Ovary (tissue), 9 donors: ENCODE measurements around the gene CACNA1C. TPM values are rescaled to one million over a fixed set of nuclear protein-coding genes. Genes with fewer than 3 reads are reported as not detected.

ENCODE experiments used
- DNase-seq, 5 donors: peaks; one replicate each; pipeline ENCODE4 v3.0.0-alpha.2; 2019 to 2020
- H3K27ac ChIP-seq, 2 donors: fragments of 200-600 bp; one replicate each; pipeline versions ENCODE4 v1.5.1 to v1.8.0; 2019 to 2022
- H3K27me3 ChIP-seq: fragments of 200-600 bp; one replicate; pipeline ENCODE4 v1.8.0; 2022
- H3K36me3 ChIP-seq: fragments of 200-600 bp; sonication (generic); one replicate; pipeline ENCODE4 v1.5.1; 2019
- H3K4me1 ChIP-seq: one replicate; pipeline ENCODE4 v1.8.1; 2013; ENCODE audit warnings: mild to moderate bottlenecking, moderate library complexity; ENCODE audit not compliant: insufficient read depth
- H3K4me3 ChIP-seq: fragments of 200-600 bp; sonication (generic); one replicate; pipeline ENCODE4 v1.5.1; 2017
- H3K9me3 ChIP-seq, 2 donors: fragments of 200-600 bp in 1 of 2; sonication (generic) in 1 of 2; one replicate each; pipeline versions ENCODE4 v1.5.1 to v1.8.1; 2013 to 2019; ENCODE audit warnings: mild to moderate bottlenecking in 1 of 2, moderate library complexity in 1 of 2
- EP300 ChIP-seq: sonication (generic); formaldehyde crosslinking; IDR thresholded peaks from one replicate; pipeline ENCODE4 v1.6.1; 2017; ENCODE audit warnings: antibody characterized with exemption
- POLR2A ChIP-seq: fragments of 450-650 bp; IDR thresholded peaks from one replicate; pipeline ENCODE4 v1.6.1; 2017; ENCODE audit warnings: antibody characterized with exemption, mild to moderate bottlenecking, moderate library complexity
- WGBS, 3 donors: extraction: QIAGEN DNeasy Blood & Tissue Kit in 1 of 3; methylation state at CpG; one replicate each; pipeline versions ENCODE4 v1.1.5 to v1.1.7; 2013 to 2017; 5-methylcytosine and 5-hydroxymethylcytosine counted together
- intact Hi-C, 4 donors: fragments of 100-400 bp; cut with DNase I; formaldehyde crosslinking; loops; one replicate each; pipeline versions ENCODE4 v1.11.0 to v1.15.1; 2022 to 2023
- polyA plus RNA-seq, 2 donors: library from polyadenylated mRNA; stranded (reverse); fragments of 200-250 nt in 1 of 2; fragments of 350-450 nt in 1 of 2; fragmentation: Illumina TruSeq in 1 of 2; extraction: RNeasy Lipid Tissue Mini Kit (QIAGEN cat#74804) in 1 of 2; gene quantifications; one replicate each; pipeline ENCODE4 v1.2.3, GENCODE V29; 2013 to 2014
- total RNA-seq, 7 donors: library from RNA; depleted of rRNA in 2 of 7; stranded (reverse); fragments of >200 nt in 2 of 7; fragmentation: NEBNext Ultra II Directional in 3 of 7; extraction: Animal tissue kit (Norgen Biotek cat#: 25700) in 3 of 7; gene quantifications; one replicate each; pipeline versions ENCODE4 v1.1.0 to v1.2.4, GENCODE V29; 2016 to 2023
- TF ChIP-seq, protein P1 (sequence below), 3 donors: fragments of 450-650 bp in 2 of 3; fragments of 200-600 bp in 1 of 3; IDR thresholded peaks; one replicate each; pipeline versions ENCODE4 v1.5.1 to v1.8.0; 2016 to 2022; ENCODE audit warnings: antibody characterized with exemption in 3 of 3, mild to moderate bottlenecking in 1 of 3
- donor health status: DM: no; HTN: no; CAD: no; lungs with moderate emphysema.
- donor health status: DM: no; HTN: no; CAD: no.
- donor health status: Bipolar disorder and iron deficiency.
- donor health status: DM: yes; HTN: yes; CAD: no.
- donor health status: DM: no; HTN: no; CAD: no.
- donor health status: DM: yes; HTN: yes; CAD: no.

The CACNA1C gene
- total and polyA plus RNA-seq, 9 donors, result 2.2 to 8.3 (median 3.7) TPM

DNA sequence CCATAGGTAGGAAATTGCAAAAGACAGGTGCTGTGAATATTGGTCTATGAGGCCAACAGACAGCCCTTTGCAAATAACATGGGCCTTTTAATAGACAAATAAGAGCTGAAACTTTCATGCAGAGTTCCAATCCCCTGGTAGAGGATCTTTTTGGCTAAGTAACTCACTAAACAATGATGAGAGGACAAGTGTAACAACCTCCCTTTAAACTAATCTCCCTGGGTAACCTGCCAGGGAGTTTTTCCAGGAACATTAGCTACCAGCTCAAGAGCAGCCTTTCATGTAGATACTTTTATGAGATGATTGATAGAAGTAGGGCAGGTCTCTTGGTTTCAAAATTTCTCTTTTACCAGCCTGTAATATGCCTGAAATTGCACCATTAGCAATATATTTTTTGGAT lies 13.8 kb upstream of the CACNA1C start:
- H3K27ac ChIP-seq, result no peak overlapping the region
- no peak for DNase-seq
- H3K36me3 ChIP-seq, result no peaks in the 10 kb centered on the region
- H3K4me3 ChIP-seq, result no peak overlapping the region
- no peaks in the 10 kb centered on the region for H3K4me1 ChIP-seq
- intact Hi-C loops, result loop anchor here in 2 of 4 donors (10.0 kb wide), 1 partner anchor 244 kb away; no protein-coding TSS in a partner anchor
- H3K9me3 ChIP-seq, result no peaks in the 10 kb centered on the region
- no peaks in the 10 kb centered on the region for H3K27me3 ChIP-seq
- TF ChIP-seq POLR2A (no peak), EP300 (no peak)
- TF ChIP-seq, protein P1, sequence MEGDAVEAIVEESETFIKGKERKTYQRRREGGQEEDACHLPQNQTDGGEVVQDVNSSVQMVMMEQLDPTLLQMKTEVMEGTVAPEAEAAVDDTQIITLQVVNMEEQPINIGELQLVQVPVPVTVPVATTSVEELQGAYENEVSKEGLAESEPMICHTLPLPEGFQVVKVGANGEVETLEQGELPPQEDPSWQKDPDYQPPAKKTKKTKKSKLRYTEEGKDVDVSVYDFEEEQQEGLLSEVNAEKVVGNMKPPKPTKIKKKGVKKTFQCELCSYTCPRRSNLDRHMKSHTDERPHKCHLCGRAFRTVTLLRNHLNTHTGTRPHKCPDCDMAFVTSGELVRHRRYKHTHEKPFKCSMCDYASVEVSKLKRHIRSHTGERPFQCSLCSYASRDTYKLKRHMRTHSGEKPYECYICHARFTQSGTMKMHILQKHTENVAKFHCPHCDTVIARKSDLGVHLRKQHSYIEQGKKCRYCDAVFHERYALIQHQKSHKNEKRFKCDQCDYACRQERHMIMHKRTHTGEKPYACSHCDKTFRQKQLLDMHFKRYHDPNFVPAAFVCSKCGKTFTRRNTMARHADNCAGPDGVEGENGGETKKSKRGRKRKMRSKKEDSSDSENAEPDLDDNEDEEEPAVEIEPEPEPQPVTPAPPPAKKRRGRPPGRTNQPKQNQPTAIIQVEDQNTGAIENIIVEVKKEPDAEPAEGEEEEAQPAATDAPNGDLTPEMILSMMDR (IDR thresholded peaks at IDR 0.05), result no peak

DNA sequence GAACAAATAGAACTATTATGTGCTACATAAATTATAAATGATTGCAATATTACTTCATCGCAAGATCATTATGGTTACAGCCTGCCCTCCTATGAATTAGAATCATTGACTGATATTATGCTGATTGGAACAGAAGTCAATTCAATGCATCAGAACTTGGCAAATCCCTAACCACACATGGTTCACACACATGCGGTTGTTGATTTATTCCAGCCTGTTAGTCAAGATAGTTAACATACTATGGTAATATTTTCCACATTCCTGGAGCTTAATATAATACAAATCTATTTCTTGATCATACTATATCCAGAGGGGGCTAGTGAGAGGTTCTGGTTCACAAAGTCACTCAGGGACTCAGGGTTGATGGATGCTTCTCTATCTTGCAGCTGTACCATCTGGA lies 9.7 kb upstream of the CACNA1C start:
- TF ChIP-seq, protein P1 (IDR thresholded peaks at IDR 0.05), result no peak
- TF ChIP-seq EP300 (no peak), POLR2A (no peak)
- no peaks in the 10 kb centered on the region for H3K9me3 ChIP-seq
- no peak overlapping the region for H3K27ac ChIP-seq
- no peak for DNase-seq
- 92 to 93% (median 93%) methylated on average over 2 of the region's 2 CpGs for WGBS, 3 donors
- no peaks in the 10 kb centered on the region for H3K36me3 ChIP-seq
- H3K27me3 ChIP-seq, result no peaks in the 10 kb centered on the region
- intact Hi-C loops, result loop anchor here in 1 of 4 donors (10.0 kb wide), 1 partner anchor 238 kb away; no protein-coding TSS in a partner anchor
- no peak overlapping the region for H3K4me3 ChIP-seq
- H3K4me1 ChIP-seq, result no peaks in the 10 kb centered on the region

- H3K4me3 ChIP-seq, result no peak overlapping the region
- no peak overlapping the region for H3K27ac ChIP-seq
- intact Hi-C loops, result loop anchor here in 1 of 4 donors (10.0 kb wide), 1 partner anchor 239 kb away; no protein-coding TSS in a partner anchor
- no peaks in the 10 kb centered on the region for H3K9me3 ChIP-seq
- no peaks in the 10 kb centered on the region for H3K27me3 ChIP-seq
- H3K4me1 ChIP-seq, result no peaks in the 10 kb centered on the region
- H3K36me3 ChIP-seq, result no peaks in the 10 kb centered on the region
- WGBS, 3 donors, result 82 to 88% (median 85%) methylated on average over 6 of the region's 6 CpGs
- TF ChIP-seq, protein P1 (IDR thresholded peaks at IDR 0.05), result no peak
- TF ChIP-seq POLR2A (no peak), EP300 (no peak)
- no peak for DNase-seq
Observed at GRCh38 chr12:2044165-2044564, 8.6 kb upstream of the CACNA1C start.

- Histone ChIP-seq H3K36me3 (no peaks in the 10 kb centered on the region), H3K4me3 (no peak overlapping the region), H3K27me3 (no peaks in the 10 kb centered on the region), H3K4me1 (no peaks in the 10 kb centered on the region), H3K9me3 (no peaks in the 10 kb centered on the region), H3K27ac (no peak overlapping the region)
- 84 to 92% (median 88%) methylated on average over 4 of the region's 4 CpGs for WGBS, 3 donors
- intact Hi-C loops, result loop anchor here in 1 of 4 donors (10.0 kb wide), 1 partner anchor 242 kb away; no protein-coding TSS in a partner anchor
- DNase-seq, result no peak
- TF ChIP-seq, protein P1 (IDR thresholded peaks at IDR 0.05), result no peak
- TF ChIP-seq POLR2A, result no peak
- TF ChIP-seq EP300, result no peak
Observed at GRCh38 chr12:2046957-2047356, 5.8 kb upstream of the CACNA1C start.
